T-helper 1 cell treated with Interleukin-12 subunit alpha and Interleukin-12 subunit beta and Interleukin-4 antibody, amounts not matched to agents 30 μg/mL and 1 μg/mL, for 36 hours (primary cell): ENCODE data around the gene HDAC6.

Experiments
- H3K27ac Mint-ChIP-seq: one replicate; pipeline ENCODE4 v1.8.0; 2021; ENCODE audit warnings: mild to moderate bottlenecking, mixed read lengths
- H3K27me3 Mint-ChIP-seq: one replicate; pipeline ENCODE4 v1.8.0; 2021; ENCODE audit warnings: low read depth, mixed read lengths
- H3K36me3 Mint-ChIP-seq: one replicate; pipeline ENCODE4 v1.8.0; 2021; ENCODE audit warnings: low read depth, mixed read lengths
- H3K4me1 Mint-ChIP-seq: one replicate; pipeline ENCODE4 v1.8.0; 2021; ENCODE audit warnings: low read depth, mixed read lengths
- H3K4me3 Mint-ChIP-seq: one replicate; pipeline ENCODE4 v1.8.0; 2021; ENCODE audit warnings: mild to moderate bottlenecking, moderate library complexity, mixed read lengths
- H3K9me3 Mint-ChIP-seq: one replicate; pipeline ENCODE4 v1.8.0; 2021; ENCODE audit warnings: mixed read lengths

The HDAC6 gene

GRCh38 chrX:48785186-48785539 is 16.7 kb upstream of the HDAC6 start:
- Mint-ChIP-seq H3K4me1 (peaks cover 8% of the 10 kb centered on the region), H3K27me3 (peaks cover 21% of the 10 kb centered on the region), H3K36me3 (no peaks in the 10 kb centered on the region), H3K27ac (no peak overlapping the region), H3K4me3 (no peak overlapping the region), H3K9me3 (no peaks in the 10 kb centered on the region)

- H3K36me3 Mint-ChIP-seq: no peaks in the 10 kb centered on the region
- H3K4me3 Mint-ChIP-seq: no peak overlapping the region
- peaks cover 8% of the 10 kb centered on the region for H3K4me1 Mint-ChIP-seq
- H3K9me3 Mint-ChIP-seq: no peaks in the 10 kb centered on the region
- H3K27ac Mint-ChIP-seq: no peak overlapping the region
- H3K27me3 Mint-ChIP-seq: peaks cover 21% of the 10 kb centered on the region
These were observed 16.2 kb upstream of the HDAC6 start for GRCh38 chrX:48785540-48786214.

- Mint-ChIP-seq H3K4me3 (no peak within 1 kb of the TSS), H3K9me3 (no peaks in the 10 kb centered on the region), H3K36me3 (no peaks in the 10 kb centered on the region), H3K4me1 (peaks cover 8% of the 10 kb centered on the region), H3K27me3 (peaks cover 21% of the 10 kb centered on the region), H3K27ac (no peak within 1 kb of the TSS)
These were observed 15.5 kb upstream of the HDAC6 start, which contains the start of gene GATA1 for GRCh38 chrX:48786341-48786800. TSS of gene GATA1 (plus strand) at chrX:48786590. CDS start at chrX:48791110, 4,520 bp downstream.

GRCh38 chrX:48786825-48787504 is 14.9 kb upstream of the HDAC6 start:
- Mint-ChIP-seq H3K36me3 (no peaks in the 10 kb centered on the region), H3K9me3 (no peaks in the 10 kb centered on the region), H3K4me3 (no peak overlapping the region), H3K27me3 (peaks cover 21% of the 10 kb centered on the region), H3K27ac (no peak overlapping the region), H3K4me1 (peaks cover 8% of the 10 kb centered on the region)

GRCh38 chrX:48787505-48788443 is 14.1 kb upstream of the HDAC6 start:
- no peaks in the 10 kb centered on the region for H3K36me3 Mint-ChIP-seq
- no peak overlapping the region for H3K4me3 Mint-ChIP-seq
- H3K27ac Mint-ChIP-seq: no peak overlapping the region
- no peaks in the 10 kb centered on the region for H3K9me3 Mint-ChIP-seq
- peaks cover 21% of the 10 kb centered on the region for H3K27me3 Mint-ChIP-seq
- H3K4me1 Mint-ChIP-seq: peaks cover 8% of the 10 kb centered on the region

GRCh38 chrX:48789366-48790220 is 12.3 kb upstream of the HDAC6 start:
- Mint-ChIP-seq H3K9me3 (no peaks in the 10 kb centered on the region), H3K4me3 (no peak overlapping the region), H3K4me1 (peaks cover 8% of the 10 kb centered on the region), H3K27ac (peak overlapping the region; percentile 59), H3K36me3 (no peaks in the 10 kb centered on the region), H3K27me3 (peaks cover 21% of the 10 kb centered on the region)

GRCh38 chrX:48790477-48790876 is 11.4 kb upstream of the HDAC6 start:
- Mint-ChIP-seq H3K27ac (no peak overlapping the region), H3K36me3 (no peaks in the 10 kb centered on the region), H3K4me3 (no peak overlapping the region), H3K4me1 (peaks cover 8% of the 10 kb centered on the region), H3K9me3 (no peaks in the 10 kb centered on the region), H3K27me3 (peaks cover 21% of the 10 kb centered on the region)

- H3K27me3 Mint-ChIP-seq: peaks cover 21% of the 10 kb centered on the region
- no peak overlapping the region for H3K27ac Mint-ChIP-seq
- H3K9me3 Mint-ChIP-seq: no peaks in the 10 kb centered on the region
- H3K4me1 Mint-ChIP-seq: peaks cover 8% of the 10 kb centered on the region
- H3K36me3 Mint-ChIP-seq: no peaks in the 10 kb centered on the region
- H3K4me3 Mint-ChIP-seq: no peak overlapping the region
These were observed 10.6 kb upstream of the HDAC6 start for GRCh38 chrX:48791063-48791820.

GRCh38 chrX:48792219-48792618 is 9.6 kb upstream of the HDAC6 start:
- no peaks in the 10 kb centered on the region for H3K36me3 Mint-ChIP-seq
- no peak overlapping the region for H3K4me3 Mint-ChIP-seq
- H3K27ac Mint-ChIP-seq: no peak overlapping the region
- peaks cover 8% of the 10 kb centered on the region for H3K4me1 Mint-ChIP-seq
- no peaks in the 10 kb centered on the region for H3K9me3 Mint-ChIP-seq
- H3K27me3 Mint-ChIP-seq: peaks cover 14% of the 10 kb centered on the region

- Mint-ChIP-seq H3K4me3 (no peak overlapping the region), H3K27me3 (peaks cover 6% of the 10 kb centered on the region), H3K36me3 (no peaks in the 10 kb centered on the region), H3K4me1 (peaks cover 8% of the 10 kb centered on the region), H3K9me3 (no peaks in the 10 kb centered on the region), H3K27ac (no peak overlapping the region)
These were observed 7.9 kb upstream of the HDAC6 start for GRCh38 chrX:48793935-48794334.

- Mint-ChIP-seq H3K27ac (no peak overlapping the region), H3K27me3 (peaks cover 6% of the 10 kb centered on the region), H3K4me1 (peaks cover 5% of the 10 kb centered on the region), H3K36me3 (no peaks in the 10 kb centered on the region), H3K4me3 (no peak overlapping the region), H3K9me3 (no peaks in the 10 kb centered on the region)
These were observed 7.4 kb upstream of the HDAC6 start for GRCh38 chrX:48794340-48794910.

GRCh38 chrX:48794911-48795515 is 6.9 kb upstream of the HDAC6 start:
- H3K4me1 Mint-ChIP-seq: no peaks in the 10 kb centered on the region
- no peaks in the 10 kb centered on the region for H3K36me3 Mint-ChIP-seq
- H3K9me3 Mint-ChIP-seq: no peaks in the 10 kb centered on the region
- peaks cover 1% of the 10 kb centered on the region for H3K27me3 Mint-ChIP-seq
- H3K4me3 Mint-ChIP-seq: no peak overlapping the region
- no peak overlapping the region for H3K27ac Mint-ChIP-seq

GRCh38 chrX:48798318-48798717 is 3.5 kb upstream of the HDAC6 start:
- peaks cover 11% of the 10 kb centered on the region for H3K4me1 Mint-ChIP-seq
- no peaks in the 10 kb centered on the region for H3K9me3 Mint-ChIP-seq
- no peak overlapping the region for H3K4me3 Mint-ChIP-seq
- H3K27me3 Mint-ChIP-seq: no peaks in the 10 kb centered on the region
- no peaks in the 10 kb centered on the region for H3K36me3 Mint-ChIP-seq
- no peak overlapping the region for H3K27ac Mint-ChIP-seq
